Liver (tissue), 9 donors: ENCODE data around the gene ZNF565. TPM values are rescaled to one million over a fixed set of nuclear protein-coding genes. Genes with fewer than 3 reads are reported as not detected.

Source experiments
- DNase-seq: peaks from one replicate; pipeline ENCODE4 v3.0.0-alpha.2; 2017; ENCODE audit warnings: low spot score
- H3K27ac ChIP-seq, 2 donors: one replicate each; pipeline ENCODE4 v1.7.0; 2013; ENCODE audit warnings: inconsistent platforms in 2 of 2, low read length in 2 of 2, control low read depth in 1 of 2, low read depth in 1 of 2, mild to moderate bottlenecking in 1 of 2
- H3K27me3 ChIP-seq, 4 donors: one replicate each; pipeline versions ENCODE4 v1.6.1 to v1.7.0; 2013; ENCODE audit warnings: low read length in 3 of 4, inconsistent platforms in 1 of 4, mild to moderate bottlenecking in 1 of 4, moderate library complexity in 1 of 4; ENCODE audit not compliant: control insufficient read depth in 4 of 4, insufficient read depth in 4 of 4
- H3K36me3 ChIP-seq, 4 donors: one replicate each; pipeline versions ENCODE4 v1.6.1 to v1.7.0; 2013; ENCODE audit warnings: low read length in 3 of 4, mild to moderate bottlenecking in 3 of 4, low read depth in 1 of 4, moderate library complexity in 1 of 4; ENCODE audit not compliant: control insufficient read depth in 4 of 4, insufficient read depth in 3 of 4
- H3K4me1 ChIP-seq, 4 donors: one replicate each; pipeline versions ENCODE4 v1.6.1 to v1.7.0; 2013; ENCODE audit warnings: low read length in 3 of 4, mild to moderate bottlenecking in 3 of 4, moderate library complexity in 1 of 4; ENCODE audit not compliant: control insufficient read depth in 4 of 4, insufficient read depth in 4 of 4
- H3K4me3 ChIP-seq, 3 donors: one replicate each; pipeline versions ENCODE4 v1.6.1 to v1.7.0; 2013; ENCODE audit warnings: low read length in 3 of 3, control low read depth in 1 of 3, low read depth in 1 of 3, mild to moderate bottlenecking in 1 of 3
- H3K9ac ChIP-seq, 2 donors: one replicate each; pipeline ENCODE4 v1.7.0; 2013; ENCODE audit warnings: low read length in 2 of 2, mild to moderate bottlenecking in 2 of 2, moderate library complexity in 2 of 2, control low read depth in 1 of 2, low read depth in 1 of 2
- H3K9me3 ChIP-seq, 4 donors: one replicate each; pipeline versions ENCODE4 v1.6.1 to v1.7.0; 2013; ENCODE audit warnings: low read length in 3 of 4; ENCODE audit not compliant: control insufficient read depth in 4 of 4
- ATF3 ChIP-seq: IDR thresholded peaks from 2 replicates; pipeline ENCODE4 v1.6.1; 2016; ENCODE audit warnings: antibody characterized with exemption
- EGR1 ChIP-seq, 2 donors: IDR thresholded peaks; 2 replicates each; pipeline ENCODE4 v1.6.1; 2016 to 2018; ENCODE audit warnings: antibody characterized with exemption in 2 of 2, low read depth in 2 of 2
- FOXA1 ChIP-seq: IDR thresholded peaks from 2 replicates; pipeline ENCODE4 v1.6.1; 2016; ENCODE audit warnings: antibody characterized with exemption
- FOXA2 ChIP-seq: IDR thresholded peaks from 2 replicates; pipeline ENCODE4 v1.6.1; 2016; ENCODE audit warnings: antibody characterized with exemption
- GABPA ChIP-seq, 2 donors: IDR thresholded peaks in 1 of 2; conservative IDR thresholded peaks in 1 of 2; 2 replicates each; pipeline ENCODE4 v1.6.1; 2016; ENCODE audit warnings: antibody characterized with exemption in 2 of 2, mild to moderate bottlenecking in 1 of 2, moderate library complexity in 1 of 2
- HNF4A ChIP-seq, 2 donors: conservative IDR thresholded peaks; 2 replicates each; pipeline ENCODE4 v1.6.1; 2016; ENCODE audit warnings: antibody characterized with exemption in 2 of 2, mild to moderate bottlenecking in 2 of 2
- HNF4G ChIP-seq: IDR thresholded peaks from 2 replicates; pipeline ENCODE4 v1.6.1; 2016; ENCODE audit warnings: antibody characterized with exemption
- MAX ChIP-seq: IDR thresholded peaks from 2 replicates; pipeline ENCODE4 v1.6.1; 2016; ENCODE audit warnings: antibody characterized with exemption
- NR2F2 ChIP-seq: IDR thresholded peaks from 2 replicates; pipeline ENCODE4 v1.6.1; 2016; ENCODE audit warnings: antibody characterized with exemption
- RAD21 ChIP-seq, 2 donors: IDR thresholded peaks; 2 replicates each; pipeline ENCODE4 v1.6.1; 2016; ENCODE audit warnings: antibody characterized with exemption in 2 of 2, mild to moderate bottlenecking in 2 of 2
- SP1 ChIP-seq: IDR thresholded peaks from 2 replicates; pipeline ENCODE4 v1.6.1; 2018; ENCODE audit warnings: antibody characterized with exemption, mild to moderate bottlenecking
- TAF1 ChIP-seq: conservative IDR thresholded peaks from 2 replicates; pipeline ENCODE4 v1.6.1; 2016; ENCODE audit warnings: antibody characterized with exemption, mild to moderate bottlenecking
- YY1 ChIP-seq: IDR thresholded peaks from 2 replicates; pipeline ENCODE4 v1.6.1; 2016; ENCODE audit warnings: antibody characterized with exemption, mild to moderate bottlenecking
- ZBTB33 ChIP-seq: IDR thresholded peaks from 2 replicates; pipeline ENCODE4 v1.6.1; 2016; ENCODE audit warnings: antibody characterized with exemption
- WGBS: extraction: QIAGEN DNeasy Blood & Tissue Kit; methylation state at CpG from one replicate; pipeline ENCODE4 v1.1.7; 2013; 5-methylcytosine and 5-hydroxymethylcytosine counted together
- polyA plus RNA-seq, 2 donors: library from polyadenylated mRNA; stranded (reverse) in 1 of 2; unstranded in 1 of 2; fragments of 200-250 nt in 1 of 2; fragments of >200 nt in 1 of 2; fragmentation: Nextera tagmentation in 1 of 2; extraction: Ambion mirVana in 1 of 2; gene quantifications; one replicate each; pipeline versions ENCODE4 v1.2.1 to v1.2.3, GENCODE V29; 2013 to 2015
- total RNA-seq, 2 donors: library from RNA; depleted of rRNA; stranded (reverse); fragments of >200 nt; gene quantifications; one replicate each; pipeline ENCODE4 v1.2.3, GENCODE V29; 2014
- TF ChIP-seq, protein P1 (sequence below): IDR thresholded peaks from 2 replicates; pipeline ENCODE4 v1.6.1; 2016; ENCODE audit warnings: antibody characterized with exemption, mild to moderate bottlenecking
- TF ChIP-seq, protein P2 (sequence below): fragments of 150-350 bp; IDR thresholded peaks from 2 replicates; pipeline ENCODE4 v1.5.1; 2017; ENCODE audit warnings: improper control_type of control experiment, low read depth, low read length; ENCODE audit not compliant: missing input control
- donor health status: healthy.
- donor health status: healthy.
- donor health status: healthy.
- donor health status: healthy.
- donor health status: healthy.

ZNF565 gene
- total and polyA plus RNA-seq, 4 donors = 0.95 to 4.9 (median 2.2) TPM

DNA sequence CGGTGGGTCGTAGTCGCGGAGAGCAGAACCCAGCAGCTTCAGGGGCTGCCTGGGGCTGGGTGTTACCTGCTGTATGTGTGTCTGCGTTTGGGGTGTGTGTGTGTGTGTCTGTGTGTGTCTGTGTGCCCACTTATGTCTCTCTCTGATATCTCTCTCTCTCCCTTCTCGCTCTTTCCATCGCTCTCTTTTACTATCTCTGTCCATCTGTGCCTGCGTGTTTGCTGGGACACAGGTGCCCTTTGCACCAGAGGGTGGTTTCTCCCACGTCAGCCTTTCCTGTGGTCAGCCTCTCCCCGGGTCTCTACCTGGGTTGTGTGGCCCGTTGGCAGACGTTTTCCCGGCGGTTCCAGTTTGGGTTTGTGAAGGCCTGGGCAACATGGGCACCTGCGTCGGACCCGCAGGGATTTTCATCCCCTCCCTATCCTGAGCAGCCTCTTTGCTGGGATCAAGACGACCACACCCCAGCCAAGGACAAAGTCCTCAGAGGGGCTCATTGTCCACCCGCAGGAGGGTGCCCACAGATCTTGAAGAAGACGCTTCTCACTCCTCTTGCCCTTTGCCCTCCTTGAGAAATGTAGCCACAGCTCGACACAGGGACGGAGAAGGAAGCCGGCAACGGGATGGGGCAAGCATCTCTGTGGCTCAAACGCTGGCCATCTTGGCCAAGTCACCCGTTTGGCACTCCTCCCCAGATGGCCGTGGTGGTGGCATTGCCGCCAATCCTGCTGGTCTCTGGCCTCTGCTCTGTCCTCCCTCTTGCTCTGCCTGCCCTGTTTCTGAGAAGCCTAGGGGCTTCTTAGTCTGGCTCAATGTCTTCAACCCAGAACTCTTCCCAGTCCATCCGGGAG lies 43.8 kb upstream of the ZNF565 start:
- Histone ChIP-seq H3K36me3 (no peaks in the 10 kb centered on the region), H3K9me3 (peaks cover 0 to 28% (median 10%) of the 10 kb centered on the region in 4 donors), H3K9ac (no peak overlapping the region), H3K27ac (no peak overlapping the region), H3K4me1 (no peaks in the 10 kb centered on the region), H3K4me3 (peak overlapping the region in 2 of 3 donors; percentile 5 to 33), H3K27me3 (no peaks in the 10 kb centered on the region)
- WGBS = 83% methylated on average over 29 of the region's 29 CpGs
- no peak for DNase-seq
- TF ChIP-seq, protein P1, sequence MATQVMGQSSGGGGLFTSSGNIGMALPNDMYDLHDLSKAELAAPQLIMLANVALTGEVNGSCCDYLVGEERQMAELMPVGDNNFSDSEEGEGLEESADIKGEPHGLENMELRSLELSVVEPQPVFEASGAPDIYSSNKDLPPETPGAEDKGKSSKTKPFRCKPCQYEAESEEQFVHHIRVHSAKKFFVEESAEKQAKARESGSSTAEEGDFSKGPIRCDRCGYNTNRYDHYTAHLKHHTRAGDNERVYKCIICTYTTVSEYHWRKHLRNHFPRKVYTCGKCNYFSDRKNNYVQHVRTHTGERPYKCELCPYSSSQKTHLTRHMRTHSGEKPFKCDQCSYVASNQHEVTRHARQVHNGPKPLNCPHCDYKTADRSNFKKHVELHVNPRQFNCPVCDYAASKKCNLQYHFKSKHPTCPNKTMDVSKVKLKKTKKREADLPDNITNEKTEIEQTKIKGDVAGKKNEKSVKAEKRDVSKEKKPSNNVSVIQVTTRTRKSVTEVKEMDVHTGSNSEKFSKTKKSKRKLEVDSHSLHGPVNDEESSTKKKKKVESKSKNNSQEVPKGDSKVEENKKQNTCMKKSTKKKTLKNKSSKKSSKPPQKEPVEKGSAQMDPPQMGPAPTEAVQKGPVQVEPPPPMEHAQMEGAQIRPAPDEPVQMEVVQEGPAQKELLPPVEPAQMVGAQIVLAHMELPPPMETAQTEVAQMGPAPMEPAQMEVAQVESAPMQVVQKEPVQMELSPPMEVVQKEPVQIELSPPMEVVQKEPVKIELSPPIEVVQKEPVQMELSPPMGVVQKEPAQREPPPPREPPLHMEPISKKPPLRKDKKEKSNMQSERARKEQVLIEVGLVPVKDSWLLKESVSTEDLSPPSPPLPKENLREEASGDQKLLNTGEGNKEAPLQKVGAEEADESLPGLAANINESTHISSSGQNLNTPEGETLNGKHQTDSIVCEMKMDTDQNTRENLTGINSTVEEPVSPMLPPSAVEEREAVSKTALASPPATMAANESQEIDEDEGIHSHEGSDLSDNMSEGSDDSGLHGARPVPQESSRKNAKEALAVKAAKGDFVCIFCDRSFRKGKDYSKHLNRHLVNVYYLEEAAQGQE = no peak
- TF ChIP-seq FOXA2 = no peak
- TF ChIP-seq FOXA1 = no peak
- no peak for TF ChIP-seq SP1
- no peak for TF ChIP-seq EGR1 (IDR thresholded peaks at IDR 0.05; ENCODE audit: low read depth in 2 of 2)
- TF ChIP-seq ATF3 = no peak
- TF ChIP-seq RAD21 (IDR thresholded peaks at IDR 0.05) = no peak
- TF ChIP-seq HNF4A (conservative IDR thresholded peaks at IDR 0.05) = no peak
- no peak for TF ChIP-seq YY1
- TF ChIP-seq, protein P2, sequence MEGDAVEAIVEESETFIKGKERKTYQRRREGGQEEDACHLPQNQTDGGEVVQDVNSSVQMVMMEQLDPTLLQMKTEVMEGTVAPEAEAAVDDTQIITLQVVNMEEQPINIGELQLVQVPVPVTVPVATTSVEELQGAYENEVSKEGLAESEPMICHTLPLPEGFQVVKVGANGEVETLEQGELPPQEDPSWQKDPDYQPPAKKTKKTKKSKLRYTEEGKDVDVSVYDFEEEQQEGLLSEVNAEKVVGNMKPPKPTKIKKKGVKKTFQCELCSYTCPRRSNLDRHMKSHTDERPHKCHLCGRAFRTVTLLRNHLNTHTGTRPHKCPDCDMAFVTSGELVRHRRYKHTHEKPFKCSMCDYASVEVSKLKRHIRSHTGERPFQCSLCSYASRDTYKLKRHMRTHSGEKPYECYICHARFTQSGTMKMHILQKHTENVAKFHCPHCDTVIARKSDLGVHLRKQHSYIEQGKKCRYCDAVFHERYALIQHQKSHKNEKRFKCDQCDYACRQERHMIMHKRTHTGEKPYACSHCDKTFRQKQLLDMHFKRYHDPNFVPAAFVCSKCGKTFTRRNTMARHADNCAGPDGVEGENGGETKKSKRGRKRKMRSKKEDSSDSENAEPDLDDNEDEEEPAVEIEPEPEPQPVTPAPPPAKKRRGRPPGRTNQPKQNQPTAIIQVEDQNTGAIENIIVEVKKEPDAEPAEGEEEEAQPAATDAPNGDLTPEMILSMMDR = no peak
- no peak for TF ChIP-seq ZBTB33
- TF ChIP-seq TAF1 = no peak
- no peak for TF ChIP-seq HNF4G
- no peak for TF ChIP-seq MAX
- no peak for TF ChIP-seq NR2F2
- no peak for TF ChIP-seq GABPA (IDR thresholded peaks at IDR 0.05 in 1 of 2, conservative IDR thresholded peaks at IDR 0.05 in 1 of 2)
